Endothelial cell of umbilical vein (primary cell): ENCODE results near the gene ZNF516. TPM values are rescaled to one million over a fixed set of nuclear protein-coding genes. Genes with fewer than 3 reads are reported as not detected.

Source experiments
- BruUV-seq: library from RNA; stranded (reverse); fragments of 400-500 nt; replicated peaks from 2 replicates; lab custom pipeline; 2021; lab: Mats Ljungman, UMichigan
- CTCF ChIA-PET: fragments of 300-600, 350-600 bp; sonication (Branson Sonifier 250); formaldehyde crosslinking; loops from one replicate; lab custom pipeline; 2021; ENCODE audit warnings: antibody characterized with exemption, inconsistent platforms; lab: Charles Lee
- POLR2A ChIA-PET: fragments of 300-600, 350-600 bp; sonication (Branson Sonifier 250); formaldehyde crosslinking; loops from one replicate; lab custom pipeline; 2021; ENCODE audit warnings: antibody characterized with exemption, inconsistent platforms; lab: Charles Lee
- DNase-seq: peaks from one replicate; pipeline ENCODE4 v3.0.0-alpha.2; 2011; ENCODE audit warnings: low read depth, low spot score
- FAIRE-seq: peaks from 2 replicates; lab custom pipeline; 2011; peaks lifted over from hg19 to GRCh38; lab: Jason Lieb, UNC
- H2AFZ ChIP-seq: 2 replicates; pipeline ENCODE4 v1.6.0; 2012; ENCODE audit warnings: low read depth, low read length, control low read depth, inconsistent platforms
- H3K27ac ChIP-seq: 2 replicates; pipeline ENCODE4 v1.5.1; 2011; ENCODE audit warnings: low read depth, mild to moderate bottlenecking, control low read depth, low read length, moderate library complexity; ENCODE audit not compliant: insufficient read depth
- H3K27me3 ChIP-seq, 2 experiments: 2 replicates each; pipeline versions ENCODE4 v1.6.0 to v1.6.1; 2011; ENCODE audit warnings: low read length in 2 of 2, mixed read lengths in 1 of 2; ENCODE audit not compliant: control insufficient read depth in 2 of 2, insufficient read depth in 2 of 2
- H3K36me3 ChIP-seq, 2 experiments: 2 replicates in 1 of 2; 3 replicates in 1 of 2; pipeline ENCODE4 v1.5.1; 2011; ENCODE audit warnings: low read length in 2 of 2, mild to moderate bottlenecking in 1 of 2, moderate library complexity in 1 of 2; ENCODE audit not compliant: control insufficient read depth in 2 of 2, insufficient read depth in 2 of 2; ENCODE audit errors: extremely low read depth in 1 of 2
- H3K4me1 ChIP-seq: 3 replicates; pipeline ENCODE4 v1.5.1; 2011; ENCODE audit warnings: mild to moderate bottlenecking, low read length; ENCODE audit not compliant: control insufficient read depth, insufficient read depth; ENCODE audit errors: extremely low read depth
- H3K4me2 ChIP-seq: 2 replicates; pipeline ENCODE4 v1.6.1; 2011; ENCODE audit warnings: low read length, control low read depth, mixed read lengths; ENCODE audit not compliant: insufficient read depth
- H3K4me3 ChIP-seq, 3 experiments: fragments of 200-600 bp in 1 of 3; sonication (generic), shearing (Covaris generic) in 1 of 3; replicated peaks in 1 of 3; 2 replicates each; pipeline ENCODE4 v1.5.1; 2011 to 2016; ENCODE audit warnings: control low read depth in 3 of 3, low read length in 3 of 3, mild to moderate bottlenecking in 2 of 3, inconsistent platforms in 1 of 3, low read depth in 1 of 3, moderate library complexity in 1 of 3; ENCODE audit not compliant: insufficient read depth in 1 of 3
- H3K79me2 ChIP-seq: 2 replicates; pipeline ENCODE4 v1.6.0; 2012; ENCODE audit warnings: low read length, inconsistent platforms; ENCODE audit not compliant: control insufficient read depth, insufficient read depth
- H3K9ac ChIP-seq: replicated peaks from 2 replicates; pipeline ENCODE3; 2011; ENCODE audit warnings: low read length, control low read depth; ENCODE audit not compliant: insufficient read depth; ENCODE audit errors: extremely low read depth
- H3K9me1 ChIP-seq: replicated peaks from 3 replicates; pipeline ENCODE4 v1.6.0; 2011; ENCODE audit warnings: mild to moderate bottlenecking, low read length; ENCODE audit not compliant: control insufficient read depth, insufficient read depth; ENCODE audit errors: extremely low read depth
- H3K9me3 ChIP-seq: replicated peaks from 2 replicates; pipeline ENCODE4 v1.5.1; 2012; ENCODE audit warnings: low read length, inconsistent platforms; ENCODE audit not compliant: control insufficient read depth, insufficient read depth
- H4K20me1 ChIP-seq: replicated peaks from 2 replicates; pipeline ENCODE3; 2011; ENCODE audit warnings: mild to moderate bottlenecking, low read length; ENCODE audit not compliant: control insufficient read depth, insufficient read depth; ENCODE audit errors: extremely low read depth
- EZH2 ChIP-seq: IDR thresholded peaks from 2 replicates; pipeline ENCODE4 v1.6.1; 2012; ENCODE audit warnings: borderline replicate concordance, low read depth, mild to moderate bottlenecking, moderate library complexity, low read length, inconsistent platforms; ENCODE audit not compliant: severe bottlenecking
- FOS ChIP-seq: IDR thresholded peaks from 2 replicates; pipeline ENCODE4 v1.6.1; 2011; ENCODE audit warnings: mild to moderate bottlenecking, low read length, moderate library complexity, borderline replicate concordance; ENCODE audit not compliant: insufficient read depth
- GATA2 ChIP-seq: IDR thresholded peaks from 2 replicates; pipeline ENCODE4 v1.7.0; 2011; ENCODE audit warnings: low read depth, mild to moderate bottlenecking, moderate library complexity, mixed read lengths, low read length; ENCODE audit not compliant: insufficient read length, insufficient read depth
- JUN ChIP-seq: IDR thresholded peaks from 2 replicates; pipeline ENCODE4 v1.6.1; 2011; ENCODE audit warnings: borderline replicate concordance, low read depth; ENCODE audit not compliant: insufficient read length, insufficient read depth
- MYC ChIP-seq: IDR thresholded peaks from one replicate; pipeline ENCODE4 v1.6.1; 2011; ENCODE audit warnings: mild to moderate bottlenecking, low read depth, low read length
- POLR2A ChIP-seq: IDR thresholded peaks from 2 replicates; pipeline ENCODE4 v1.6.1; 2012; ENCODE audit warnings: low read depth, mild to moderate bottlenecking, control low read depth, low read length
- POLR2AphosphoS5 ChIP-seq: IDR thresholded peaks from 2 replicates; pipeline ENCODE4 v1.6.1; 2012; ENCODE audit warnings: low read depth, mild to moderate bottlenecking, control low read depth, low read length, moderate library complexity; ENCODE audit not compliant: insufficient read depth
- dilution Hi-C: fragments of 300-500 bp; cut with MboI; formaldehyde crosslinking; loops from one replicate; pipeline ENCODE4 v1.15.0; 2019; ENCODE audit warnings: low sequenced_read_pairs; ENCODE audit not compliant: extremely low pct_ligation_motif_present
- intact Hi-C: fragments of 100-400 bp; cut with micrococcal nuclease; formaldehyde crosslinking; loops from one replicate; pipeline ENCODE4 v1.10.0; 2022
- polyA plus RNA-seq, 4 experiments: library from polyadenylated mRNA; depleted of rRNA in 3 of 4; stranded (reverse) in 3 of 4; unstranded in 1 of 4; fragments of >200 nt; gene quantifications; 2 replicates each; pipeline versions ENCODE4 v1.2.1 to v1.2.3, GENCODE V29; 2011 to 2012; ENCODE audit warnings: missing spikeins in 1 of 4
- total RNA-seq: library from RNA; stranded (reverse); gene quantifications from 2 replicates; pipeline ENCODE4 v1.2.3, GENCODE V29; 2021
- TF ChIP-seq, protein P1 (sequence below), 2 donors: IDR thresholded peaks; 1 replicate in 1 of 2; 2 replicates in 1 of 2; pipeline ENCODE4 v1.5.1; 2011; ENCODE audit warnings: low read length in 2 of 2, mild to moderate bottlenecking in 2 of 2, moderate library complexity in 2 of 2, control low read depth in 1 of 2, inconsistent platforms in 1 of 2, low read depth in 1 of 2; ENCODE audit not compliant: insufficient read depth in 1 of 2; ENCODE audit errors: extremely low read depth in 1 of 2
- TF ChIP-seq, protein P2 (sequence below): IDR thresholded peaks from 2 replicates; pipeline ENCODE4 v1.6.1; 2011; ENCODE audit not compliant: insufficient read depth, insufficient read length

The ZNF516 gene
- total and polyA plus RNA-seq, 2 donors (not counting 3 experiments of a cell fraction or from before 2014, with no cell fraction given) = 3.6 to 19.1 TPM

GRCh38 chr18:76507830-76508385 lies 12.9 kb upstream of the ZNF516 start:
- H3K27ac ChIP-seq = no peak overlapping the region
- FAIRE-seq (no peak), DNase-seq (no peak)
- H3K79me2 ChIP-seq = no peaks in the 10 kb centered on the region
- H3K27me3 ChIP-seq = peaks cover 3 to 5% of the 10 kb centered on the region in 2 experiments
- CTCF ChIA-PET = no interaction called here
- H3K9me1 ChIP-seq = no peaks in the 10 kb centered on the region
- no peak overlapping the region for H3K4me2 ChIP-seq
- TF ChIP-seq FOS (no peak), POLR2A (no peak), POLR2AphosphoS5 (no peak), JUN (no peak), MYC (no peak), GATA2 (no peak), EZH2 (no peak)
- TF ChIP-seq, protein P1, sequence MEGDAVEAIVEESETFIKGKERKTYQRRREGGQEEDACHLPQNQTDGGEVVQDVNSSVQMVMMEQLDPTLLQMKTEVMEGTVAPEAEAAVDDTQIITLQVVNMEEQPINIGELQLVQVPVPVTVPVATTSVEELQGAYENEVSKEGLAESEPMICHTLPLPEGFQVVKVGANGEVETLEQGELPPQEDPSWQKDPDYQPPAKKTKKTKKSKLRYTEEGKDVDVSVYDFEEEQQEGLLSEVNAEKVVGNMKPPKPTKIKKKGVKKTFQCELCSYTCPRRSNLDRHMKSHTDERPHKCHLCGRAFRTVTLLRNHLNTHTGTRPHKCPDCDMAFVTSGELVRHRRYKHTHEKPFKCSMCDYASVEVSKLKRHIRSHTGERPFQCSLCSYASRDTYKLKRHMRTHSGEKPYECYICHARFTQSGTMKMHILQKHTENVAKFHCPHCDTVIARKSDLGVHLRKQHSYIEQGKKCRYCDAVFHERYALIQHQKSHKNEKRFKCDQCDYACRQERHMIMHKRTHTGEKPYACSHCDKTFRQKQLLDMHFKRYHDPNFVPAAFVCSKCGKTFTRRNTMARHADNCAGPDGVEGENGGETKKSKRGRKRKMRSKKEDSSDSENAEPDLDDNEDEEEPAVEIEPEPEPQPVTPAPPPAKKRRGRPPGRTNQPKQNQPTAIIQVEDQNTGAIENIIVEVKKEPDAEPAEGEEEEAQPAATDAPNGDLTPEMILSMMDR (IDR thresholded peaks at IDR 0.05; ENCODE audit: extremely low read depth in 1 of 2, insufficient read depth in 1 of 2, low read depth in 1 of 2, low read length in 2 of 2) = no peak
- TF ChIP-seq, protein P2, sequence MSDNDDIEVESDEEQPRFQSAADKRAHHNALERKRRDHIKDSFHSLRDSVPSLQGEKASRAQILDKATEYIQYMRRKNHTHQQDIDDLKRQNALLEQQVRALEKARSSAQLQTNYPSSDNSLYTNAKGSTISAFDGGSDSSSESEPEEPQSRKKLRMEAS = no peak
- BruUV-seq = no TSS peak
- no peaks in the 10 kb centered on the region for H3K4me1 ChIP-seq
- dilution Hi-C loops = no loop called here
- H2AFZ ChIP-seq = no peak overlapping the region
- no peaks in the 10 kb centered on the region for H3K9me3 ChIP-seq
- no peak overlapping the region for H3K9ac ChIP-seq
- no peak overlapping the region for H3K4me3 ChIP-seq
- POLR2A ChIA-PET = no interaction called here
- no peaks in the 10 kb centered on the region for H3K36me3 ChIP-seq
- intact Hi-C loops = no loop called here
- no peaks in the 10 kb centered on the region for H4K20me1 ChIP-seq
